ENCODE data around the gene RNF150. TPM values are rescaled to one million over a fixed set of nuclear protein-coding genes. Genes with fewer than 3 reads are reported as not detected.

RNF150 gene
- total RNA-seq, 2 donors from 2014 or later, result 2.3 to 4.6 TPM

DNA sequence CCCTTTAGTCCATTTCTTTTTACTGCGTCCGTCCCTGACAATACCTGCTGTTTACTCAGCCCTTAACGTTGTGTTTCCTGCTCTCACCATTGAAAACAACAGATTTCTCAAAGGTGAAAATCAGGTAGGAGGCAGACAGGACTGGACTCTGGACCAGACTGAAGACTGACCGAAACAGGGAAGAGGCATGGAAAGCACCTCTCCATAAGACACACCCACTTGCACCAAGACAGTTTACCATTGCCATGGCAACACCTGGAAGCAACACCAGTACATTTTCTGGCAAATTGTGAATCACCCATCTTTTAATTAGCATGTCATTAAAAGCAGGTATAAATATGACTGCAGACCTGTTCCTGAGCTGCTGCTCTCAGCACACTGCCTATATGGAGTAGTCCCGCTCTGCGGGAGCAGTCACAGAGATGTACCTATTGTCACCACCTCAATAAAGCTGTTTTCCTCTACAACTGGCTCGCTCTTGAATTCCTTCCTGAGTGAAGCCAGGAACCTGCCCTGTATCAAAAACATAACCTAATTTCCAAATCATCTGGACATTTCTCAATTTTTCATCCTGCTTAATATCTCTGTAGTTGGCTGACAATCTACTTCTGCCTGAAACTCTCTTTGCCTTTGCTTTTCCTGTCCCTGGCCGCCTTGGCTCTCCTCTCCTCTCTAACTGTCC is 117.0 kb downstream of the RNF150 start:
- 54 to 70% methylated on average over 8 of the region's 8 CpGs for WGBS, 2 donors
- no peaks in the 10 kb centered on the region for H3K9me3 ChIP-seq
- H3K4me1 ChIP-seq, result no peaks in the 10 kb centered on the region
- no peak for ATAC-seq
- no peak overlapping the region for H3K4me3 ChIP-seq
- no peak for DNase-seq
- H3K27ac ChIP-seq, result no peak overlapping the region
- no peaks in the 10 kb centered on the region for H3K36me3 ChIP-seq (replicated peaks in 1 of 2; ENCODE audit: insufficient read depth in 1 of 2, low read depth in 2 of 2)
- TF ChIP-seq CTCF (IDR thresholded peaks at IDR 0.05) (no peak), POLR2A (IDR thresholded peaks at IDR 0.05) (no peak)
- H3K27me3 ChIP-seq, result no peaks in the 10 kb centered on the region
- intact Hi-C loops (cut with DNase I), result no loop called here

GRCh38 chr4:141013899-141014298 is 119.4 kb downstream of the RNF150 start:
- intact Hi-C loops (cut with DNase I), result no loop called here
- Histone ChIP-seq H3K4me3 (no peak overlapping the region), H3K4me1 (no peaks in the 10 kb centered on the region), H3K27me3 (no peaks in the 10 kb centered on the region), H3K36me3 (replicated peaks in 1 of 2; ENCODE audit: insufficient read depth in 1 of 2, low read depth in 2 of 2) (no peaks in the 10 kb centered on the region), H3K27ac (no peak overlapping the region), H3K9me3 (no peaks in the 10 kb centered on the region)
- DNase-seq (no peak), ATAC-seq (no peak)
- WGBS, 2 donors, result 45 to 69% methylated on average over 3 of the region's 3 CpGs
- TF ChIP-seq CTCF (IDR thresholded peaks at IDR 0.05) (no peak), POLR2A (IDR thresholded peaks at IDR 0.05) (no peak)

- DNase-seq (no peak), ATAC-seq (no peak)
- intact Hi-C loops (cut with DNase I), result no loop called here
- no peaks in the 10 kb centered on the region for H3K9me3 ChIP-seq
- H3K4me3 ChIP-seq, result no peak overlapping the region
- no peak overlapping the region for H3K27ac ChIP-seq
- no peaks in the 10 kb centered on the region for H3K27me3 ChIP-seq
- WGBS, 2 donors, result 87 to 94% methylated on average over 3 of the region's 3 CpGs
- no peaks in the 10 kb centered on the region for H3K36me3 ChIP-seq (replicated peaks in 1 of 2; ENCODE audit: insufficient read depth in 1 of 2, low read depth in 2 of 2)
- H3K4me1 ChIP-seq, result peaks cover 3% of the 10 kb centered on the region
- TF ChIP-seq CTCF (IDR thresholded peaks at IDR 0.05), result no peak
- no peak for TF ChIP-seq POLR2A (IDR thresholded peaks at IDR 0.05)
These were observed 121.4 kb downstream of the RNF150 start for GRCh38 chr4:141011901-141012315.

- Histone ChIP-seq H3K27ac (no peak overlapping the region), H3K4me3 (no peak overlapping the region), H3K9me3 (no peaks in the 10 kb centered on the region), H3K36me3 (replicated peaks in 1 of 2; ENCODE audit: insufficient read depth in 1 of 2, low read depth in 2 of 2) (no peaks in the 10 kb centered on the region), H3K4me1 (peaks cover 14% of the 10 kb centered on the region), H3K27me3 (no peaks in the 10 kb centered on the region)
- intact Hi-C loops (cut with DNase I), result no loop called here
- no peak for ATAC-seq
- no peak for TF ChIP-seq POLR2A (IDR thresholded peaks at IDR 0.05)
- no peak for TF ChIP-seq CTCF (IDR thresholded peaks at IDR 0.05)
- DNase-seq, result no peak
These were observed 123.3 kb downstream of the RNF150 start for GRCh38 chr4:141009931-141010330.

GRCh38 chr4:141009129-141009528 is 124.1 kb downstream of the RNF150 start:
- no peak for TF ChIP-seq POLR2A (IDR thresholded peaks at IDR 0.05)
- TF ChIP-seq CTCF (IDR thresholded peaks at IDR 0.05), result no peak
- 85 to 100% methylated on average over 1 of the region's 1 CpG for WGBS, 2 donors
- Histone ChIP-seq H3K4me1 (peaks cover 14% of the 10 kb centered on the region), H3K36me3 (replicated peaks in 1 of 2; ENCODE audit: insufficient read depth in 1 of 2, low read depth in 2 of 2) (no peaks in the 10 kb centered on the region), H3K27me3 (no peaks in the 10 kb centered on the region), H3K27ac (no peak overlapping the region), H3K9me3 (no peaks in the 10 kb centered on the region), H3K4me3 (no peak overlapping the region)
- ATAC-seq (no peak), DNase-seq (no peak)
- intact Hi-C loops (cut with DNase I), result no loop called here

Data from body of pancreas (tissue), 4 donors.